ENCODE data around the gene PPP1CC. TPM values are rescaled to one million over a fixed set of nuclear protein-coding genes. Genes with fewer than 3 reads are reported as not detected.
"Not testable (repeated sequence)": the region's sequence is repeated elsewhere in the genome, so short reads cannot be mapped to it uniquely, and the experiment has no call there.

PPP1CC gene
- 118 and 155 TPM in 2 replicates for total RNA-seq (2014; rRNA removed; shearing (Covaris generic); ENCODE audit: low replicate concordance)

DNA sequence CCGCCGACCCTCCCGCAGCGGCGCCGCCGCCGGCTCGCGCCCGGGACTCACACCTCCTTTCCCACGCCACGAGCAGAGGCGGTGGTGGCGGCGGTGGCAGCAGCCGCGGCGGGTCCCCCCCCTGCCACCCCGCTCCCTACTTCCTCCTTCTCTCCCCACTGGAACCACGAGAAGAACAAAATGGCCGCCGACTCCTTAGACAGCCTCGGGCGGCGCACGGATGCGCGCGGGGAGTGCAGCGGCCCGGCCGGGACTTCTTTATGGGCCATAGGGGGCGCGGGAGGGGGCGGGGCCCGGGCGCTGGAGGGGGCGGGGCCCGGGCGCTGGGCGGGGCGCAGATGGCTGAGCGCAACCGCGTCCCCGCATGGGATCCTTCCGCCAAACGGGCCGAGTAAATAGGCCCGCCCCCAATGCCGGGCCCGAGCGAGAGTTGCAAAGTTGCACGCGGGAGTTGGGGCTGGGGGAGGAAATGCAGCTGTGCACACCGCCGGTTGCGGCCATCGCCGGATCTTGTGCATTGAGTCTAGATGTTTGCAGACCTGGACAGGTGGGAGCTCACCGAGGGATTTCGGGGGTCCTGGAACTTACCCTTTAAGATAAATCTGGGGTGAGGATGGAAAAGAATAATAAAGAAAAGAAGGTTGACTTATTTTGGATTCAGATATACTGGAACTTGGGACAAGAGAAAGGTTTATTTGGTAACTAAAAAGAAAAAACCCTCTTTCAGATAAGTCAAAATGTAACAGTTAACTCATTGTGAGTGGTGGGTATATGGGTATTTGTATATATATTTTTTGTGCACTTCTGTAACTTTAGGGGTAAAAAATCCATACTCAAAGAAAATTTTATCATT is at the start of gene PPP1CC:
PPP1CC (minus strand) TSS at position 174 of the 853 bp plus-strand sequence. CDS start 184 bp downstream, outside the sequence.
- Histone ChIP-seq H3K36me3 (peaks cover 29% of the 10 kb centered on the region), H3K4me3 (peak within 1 kb of the TSS; percentile 97), H3K9me3 (no peaks in the 10 kb centered on the region), H3K27me3 (no peaks in the 10 kb centered on the region)
- peak; percentile 91 for DNase-seq

DNA sequence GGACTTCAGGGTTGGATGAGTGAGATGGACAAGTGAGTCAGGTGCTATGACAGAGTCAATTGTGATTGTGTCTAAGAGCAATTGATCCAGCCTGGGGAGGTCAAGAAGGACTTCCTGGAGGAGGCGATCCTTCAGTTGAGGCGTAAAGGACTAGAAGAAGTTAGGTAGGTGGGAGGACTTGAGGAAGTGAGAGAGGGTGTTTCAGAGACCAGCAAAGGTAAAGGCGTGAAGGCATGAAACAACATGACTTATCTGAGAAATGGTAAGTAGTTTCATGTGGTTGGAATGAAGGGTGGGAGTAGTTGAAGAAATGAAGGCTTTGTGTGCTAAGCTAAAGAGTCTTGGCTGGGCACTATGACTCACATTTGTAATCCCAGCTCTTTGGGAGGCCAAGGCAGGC is 48.9 kb upstream of the PPP1CC start:
- Histone ChIP-seq H3K27me3 (no peaks in the 10 kb centered on the region), H3K9me3 (no peaks in the 10 kb centered on the region), H3K36me3 (no peaks in the 10 kb centered on the region), H3K4me3 (no peak overlapping the region)
- peak; percentile 45 for DNase-seq

DNA sequence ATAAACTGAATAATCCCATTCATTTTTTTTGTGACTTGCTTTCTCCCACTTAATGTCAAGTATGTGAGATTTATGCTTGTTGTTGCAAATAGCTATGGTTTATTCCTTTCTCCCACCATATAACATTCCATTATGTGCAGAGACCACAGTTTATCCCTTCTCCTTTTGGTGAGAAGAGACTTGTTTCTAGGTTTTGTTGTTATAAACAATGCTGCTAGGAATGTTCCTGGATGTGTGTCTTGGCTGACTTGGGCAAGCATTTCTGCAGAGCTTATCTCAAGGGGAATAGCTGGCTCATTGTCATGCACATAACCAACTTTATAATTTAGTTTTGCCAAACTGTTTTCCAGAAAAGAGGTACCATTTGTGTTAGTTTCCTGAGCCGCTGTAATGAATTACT is 47.6 kb upstream of the PPP1CC start:
- Histone ChIP-seq H3K4me3 (no peak overlapping the region), H3K9me3 (no peaks in the 10 kb centered on the region), H3K36me3 (no peaks in the 10 kb centered on the region), H3K27me3 (no peaks in the 10 kb centered on the region)
- no peak for DNase-seq

DNA sequence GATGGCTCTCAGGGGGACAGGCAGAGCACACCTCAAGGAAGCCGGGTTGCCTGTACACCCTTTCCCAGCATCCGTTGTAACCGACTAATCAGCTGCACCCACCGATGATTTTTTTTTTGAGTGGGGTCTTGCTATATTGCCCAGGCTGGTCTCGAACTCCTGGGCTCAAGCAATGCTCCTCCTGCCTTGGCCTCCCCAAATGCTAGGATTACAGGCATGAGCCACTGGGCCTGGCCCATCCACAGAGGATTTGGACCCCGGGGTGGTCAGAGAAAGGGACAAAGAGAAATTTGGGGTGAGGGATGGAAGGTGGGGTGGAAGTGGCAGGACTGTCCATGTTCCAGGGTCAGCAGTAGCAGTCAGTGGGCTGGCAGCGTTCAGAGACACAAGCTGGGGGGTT is 43.3 kb upstream of the PPP1CC start:
- Histone ChIP-seq H3K27me3 (no peaks in the 10 kb centered on the region), H3K4me3 (no peak overlapping the region), H3K9me3 (no peaks in the 10 kb centered on the region), H3K36me3 (no peaks in the 10 kb centered on the region)
- no peak for DNase-seq

DNA sequence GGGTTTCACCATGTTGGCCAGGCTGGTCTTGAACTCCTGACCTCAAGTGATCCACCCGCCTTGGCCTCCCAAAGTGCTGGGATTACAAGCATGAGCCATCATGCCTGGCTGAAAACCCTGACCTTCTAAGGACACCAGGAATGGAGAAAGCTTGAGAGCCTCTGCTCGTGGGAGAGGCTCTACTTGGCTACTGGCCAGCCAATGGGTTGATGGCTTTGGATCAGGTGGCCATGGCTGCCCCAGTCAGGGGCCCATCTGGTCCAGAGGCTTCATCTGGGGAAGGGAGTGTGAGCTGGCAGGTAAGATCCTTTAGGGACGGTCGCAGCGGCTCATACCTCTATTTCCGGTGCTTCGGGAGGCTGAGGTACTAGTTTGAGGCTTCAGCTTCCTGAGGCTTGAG is 42.5 kb upstream of the PPP1CC start:
- Histone ChIP-seq H3K4me3 (no peak overlapping the region), H3K9me3 (no peaks in the 10 kb centered on the region), H3K36me3 (no peaks in the 10 kb centered on the region), H3K27me3 (no peaks in the 10 kb centered on the region)
- DNase-seq = no peak

DNA sequence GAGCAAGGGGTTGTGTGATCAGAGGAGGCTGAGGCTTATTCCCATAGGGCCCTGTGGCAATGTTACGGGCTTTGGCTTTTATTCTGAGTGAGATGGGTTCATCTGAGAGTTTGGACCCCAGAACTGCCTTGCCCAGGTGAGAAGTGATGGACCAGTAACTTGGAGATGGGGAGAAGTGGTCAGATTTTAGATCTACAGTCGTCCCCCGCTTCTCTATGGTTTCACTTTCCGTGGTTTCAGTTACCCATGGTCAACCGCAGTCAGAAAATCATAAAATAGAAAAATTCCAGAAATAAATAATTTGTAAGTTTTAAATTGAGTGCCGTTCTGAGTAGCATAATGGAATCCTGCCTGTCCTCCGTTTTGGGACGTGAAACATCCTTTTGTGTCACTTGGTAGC is 40.2 kb upstream of the PPP1CC start:
- H3K4me3 ChIP-seq = no peak overlapping the region
- H3K27me3 ChIP-seq = no peaks in the 10 kb centered on the region
- H3K36me3 ChIP-seq = no peaks in the 10 kb centered on the region
- no peaks in the 10 kb centered on the region for H3K9me3 ChIP-seq
- no peak for DNase-seq

DNA sequence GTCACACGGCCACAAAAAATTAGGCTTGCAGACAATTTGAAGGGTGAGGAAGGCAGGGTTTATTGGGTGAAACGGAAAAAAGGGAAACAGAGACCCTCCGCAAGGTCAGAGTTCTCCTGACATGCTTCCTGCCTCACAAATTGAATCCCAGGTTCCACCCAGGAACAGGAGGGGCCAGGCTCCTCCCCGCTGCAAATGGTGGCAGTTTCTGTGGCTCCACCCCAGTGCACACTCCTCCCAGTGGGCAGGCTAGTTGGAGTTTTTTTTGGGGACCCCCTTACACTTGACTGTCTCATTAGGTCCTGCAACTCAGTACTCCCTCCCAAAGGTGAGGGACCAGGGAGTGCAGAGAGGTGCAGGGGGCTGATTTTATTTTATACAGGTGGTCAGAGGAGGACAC is 39.4 kb upstream of the PPP1CC start:
- Histone ChIP-seq H3K9me3 (no peaks in the 10 kb centered on the region), H3K4me3 (no peak overlapping the region), H3K36me3 (no peaks in the 10 kb centered on the region), H3K27me3 (no peaks in the 10 kb centered on the region)
- no peak for DNase-seq

DNA sequence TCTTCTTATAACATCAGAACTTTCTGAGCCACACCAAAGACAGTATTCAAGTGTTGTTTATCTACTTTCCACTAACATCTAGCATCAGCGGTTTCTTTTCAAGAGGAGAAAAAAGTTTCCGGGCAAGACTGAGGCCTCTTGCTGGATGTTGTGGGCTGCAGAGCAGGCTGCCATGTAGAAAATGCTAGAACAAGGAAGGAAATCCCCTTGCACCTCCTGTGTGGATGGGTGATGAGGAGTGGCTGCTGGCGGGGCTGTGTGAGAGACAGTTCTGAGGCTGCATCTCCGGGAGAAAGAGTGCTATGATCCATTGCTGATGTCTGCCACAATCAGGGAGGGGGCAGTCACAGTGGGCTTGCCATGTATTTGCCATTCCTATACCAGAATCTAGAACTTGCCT is 37.8 kb upstream of the PPP1CC start:
- Histone ChIP-seq H3K27me3 (no peaks in the 10 kb centered on the region), H3K9me3 (no peaks in the 10 kb centered on the region), H3K4me3 (no peak overlapping the region), H3K36me3 (no peaks in the 10 kb centered on the region)
- no peak for DNase-seq

DNA sequence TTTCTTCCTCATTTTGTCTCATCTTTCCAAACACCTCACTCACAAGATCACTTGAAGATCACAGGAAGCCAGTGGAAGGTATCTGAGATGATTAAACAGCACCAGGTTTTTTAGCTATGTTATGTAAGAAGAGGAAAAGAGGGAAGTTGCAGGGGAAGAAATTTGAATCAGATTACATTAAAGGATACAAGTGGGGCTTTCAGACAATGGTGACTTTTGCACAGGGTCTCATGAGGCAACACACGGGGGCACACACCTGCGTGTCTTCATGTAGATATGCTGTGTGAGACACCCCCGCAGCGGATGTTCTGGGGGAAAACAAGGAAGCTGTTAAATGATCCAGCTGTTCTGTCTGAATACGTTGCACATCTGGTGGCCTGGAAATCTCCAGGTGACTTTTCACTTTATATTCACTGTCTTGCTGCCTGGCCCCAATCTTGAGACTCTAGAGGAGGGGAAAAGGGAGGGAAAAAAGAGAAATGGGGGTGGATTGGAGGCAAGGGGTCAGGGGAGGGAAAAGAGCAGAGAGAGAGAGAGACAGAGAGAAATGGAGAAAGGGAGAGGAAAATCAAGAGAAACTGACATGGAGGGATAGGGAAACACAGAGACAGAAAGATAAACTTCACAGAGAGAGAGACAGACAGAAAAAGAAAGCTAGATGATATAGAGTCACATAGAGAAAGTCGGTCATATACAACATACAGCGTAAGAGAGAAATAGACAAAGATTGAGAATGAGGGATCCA is 36.3 kb upstream of the PPP1CC start:
- Histone ChIP-seq H3K27me3 (no peaks in the 10 kb centered on the region), H3K9me3 (no peaks in the 10 kb centered on the region), H3K4me3 (no peak overlapping the region), H3K36me3 (no peaks in the 10 kb centered on the region)
- no peak for DNase-seq

DNA sequence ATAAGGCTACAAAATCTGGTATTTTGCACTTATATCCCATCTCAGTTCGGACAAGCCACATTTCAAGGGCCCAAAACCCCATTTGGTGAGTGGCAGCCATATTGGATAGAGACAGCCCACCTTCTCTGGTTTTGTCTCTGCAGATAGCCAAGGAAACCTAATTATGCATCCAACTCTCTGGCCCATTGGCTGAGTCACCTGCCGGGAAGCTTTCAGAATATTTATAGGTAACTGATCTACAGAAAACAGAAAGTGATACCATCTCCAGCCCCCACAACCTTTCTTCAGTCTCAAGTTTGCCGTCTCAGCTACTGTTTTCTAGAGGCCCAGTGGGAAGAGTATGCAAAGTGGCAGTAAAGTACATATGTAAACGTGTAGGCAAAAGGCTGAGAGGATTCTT is 33.7 kb upstream of the PPP1CC start:
- no peak for DNase-seq
- no peaks in the 10 kb centered on the region for H3K9me3 ChIP-seq
- no peak overlapping the region for H3K4me3 ChIP-seq
- H3K27me3 ChIP-seq = no peaks in the 10 kb centered on the region
- no peaks in the 10 kb centered on the region for H3K36me3 ChIP-seq

DNA sequence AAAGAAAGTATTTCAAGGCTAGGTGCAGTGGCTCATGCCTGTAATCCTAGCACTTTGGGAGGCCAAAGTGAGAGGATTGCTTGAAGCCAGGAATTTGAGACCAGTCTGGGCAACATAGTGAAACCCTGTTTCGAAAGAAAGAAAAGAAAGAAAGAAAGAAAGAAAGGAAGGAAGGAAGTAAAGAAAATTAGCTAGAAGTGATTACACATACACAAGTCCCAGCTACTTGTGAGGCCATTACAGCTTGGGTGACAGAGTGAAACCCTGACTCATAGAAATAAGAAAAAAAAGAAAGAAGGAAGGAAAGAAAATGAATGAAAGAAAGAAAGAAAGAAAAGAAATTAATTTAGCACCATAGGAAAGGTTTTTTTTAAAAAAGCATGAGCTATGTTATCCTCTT is 33.3 kb upstream of the PPP1CC start:
- H3K9me3 ChIP-seq = no peaks in the 10 kb centered on the region
- no peaks in the 10 kb centered on the region for H3K36me3 ChIP-seq
- no peaks in the 10 kb centered on the region for H3K27me3 ChIP-seq
- H3K4me3 ChIP-seq = no peak overlapping the region
- no peak for DNase-seq

DNA sequence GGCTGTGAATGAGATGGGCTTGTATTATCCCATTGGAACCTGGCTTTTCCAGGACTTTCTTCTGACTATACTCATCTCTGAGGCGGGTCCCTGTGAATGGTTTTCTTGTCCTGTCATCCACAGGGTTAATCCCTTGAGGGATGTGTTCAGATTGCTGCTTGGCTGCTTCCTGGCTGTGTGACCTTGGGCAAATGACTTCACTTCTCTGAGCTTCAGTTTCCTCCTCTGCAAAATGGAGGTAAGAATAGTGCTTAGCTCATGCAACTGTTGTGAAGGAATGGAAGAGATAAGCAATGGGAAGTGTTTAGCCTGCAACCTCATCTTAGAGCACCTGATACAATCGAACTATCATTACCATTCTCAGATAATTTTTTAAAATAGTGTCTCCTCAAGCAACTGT is 32.1 kb upstream of the PPP1CC start:
- H3K36me3 ChIP-seq = no peaks in the 10 kb centered on the region
- no peaks in the 10 kb centered on the region for H3K27me3 ChIP-seq
- no peak for DNase-seq
- H3K4me3 ChIP-seq = no peak overlapping the region
- H3K9me3 ChIP-seq = no peaks in the 10 kb centered on the region

DNA sequence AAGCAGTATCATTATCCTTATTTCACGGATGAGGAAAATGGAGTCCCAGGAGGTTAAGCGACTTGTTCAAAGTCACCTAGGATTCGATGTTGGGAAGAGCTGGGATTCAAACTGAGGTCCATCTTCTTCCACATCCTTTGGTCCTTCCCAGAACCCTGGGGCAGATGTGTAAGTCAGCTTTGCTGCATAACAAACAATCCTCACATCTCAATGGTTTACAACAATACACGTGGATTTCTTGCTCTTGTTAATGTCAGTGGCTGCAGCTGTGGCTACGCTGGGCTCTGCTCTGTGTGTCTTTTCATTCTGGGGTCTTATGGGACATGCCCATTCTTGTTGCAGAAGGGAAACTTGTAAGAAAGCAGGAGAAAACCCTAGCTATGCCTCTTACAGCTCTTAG is 26.3 kb upstream of the PPP1CC start:
- no peaks in the 10 kb centered on the region for H3K27me3 ChIP-seq
- H3K9me3 ChIP-seq = no peaks in the 10 kb centered on the region
- no peak for DNase-seq
- H3K36me3 ChIP-seq = no peaks in the 10 kb centered on the region
- no peak overlapping the region for H3K4me3 ChIP-seq

DNA sequence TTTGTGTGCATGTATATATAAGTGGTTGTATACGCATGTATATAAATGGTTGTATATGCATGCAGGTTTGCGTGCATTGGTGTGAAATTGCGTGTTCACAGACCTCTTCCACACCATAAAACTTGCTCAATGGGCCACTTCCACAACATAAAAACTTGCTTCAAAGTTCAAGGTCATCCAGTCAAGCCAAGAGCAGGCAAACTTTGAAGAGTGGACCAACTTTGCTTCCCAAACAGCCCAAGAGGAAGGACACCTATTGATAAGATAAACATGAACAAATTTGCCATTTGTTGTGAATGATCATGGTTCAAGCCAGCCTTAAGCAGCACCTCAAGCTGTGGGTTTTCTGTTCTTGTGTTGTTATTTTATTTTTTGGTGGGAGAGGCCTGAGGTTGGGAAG is 25.2 kb upstream of the PPP1CC start:
- Histone ChIP-seq H3K4me3 (no peak overlapping the region), H3K36me3 (no peaks in the 10 kb centered on the region), H3K9me3 (no peaks in the 10 kb centered on the region), H3K27me3 (no peaks in the 10 kb centered on the region)
- DNase-seq = no peak

DNA sequence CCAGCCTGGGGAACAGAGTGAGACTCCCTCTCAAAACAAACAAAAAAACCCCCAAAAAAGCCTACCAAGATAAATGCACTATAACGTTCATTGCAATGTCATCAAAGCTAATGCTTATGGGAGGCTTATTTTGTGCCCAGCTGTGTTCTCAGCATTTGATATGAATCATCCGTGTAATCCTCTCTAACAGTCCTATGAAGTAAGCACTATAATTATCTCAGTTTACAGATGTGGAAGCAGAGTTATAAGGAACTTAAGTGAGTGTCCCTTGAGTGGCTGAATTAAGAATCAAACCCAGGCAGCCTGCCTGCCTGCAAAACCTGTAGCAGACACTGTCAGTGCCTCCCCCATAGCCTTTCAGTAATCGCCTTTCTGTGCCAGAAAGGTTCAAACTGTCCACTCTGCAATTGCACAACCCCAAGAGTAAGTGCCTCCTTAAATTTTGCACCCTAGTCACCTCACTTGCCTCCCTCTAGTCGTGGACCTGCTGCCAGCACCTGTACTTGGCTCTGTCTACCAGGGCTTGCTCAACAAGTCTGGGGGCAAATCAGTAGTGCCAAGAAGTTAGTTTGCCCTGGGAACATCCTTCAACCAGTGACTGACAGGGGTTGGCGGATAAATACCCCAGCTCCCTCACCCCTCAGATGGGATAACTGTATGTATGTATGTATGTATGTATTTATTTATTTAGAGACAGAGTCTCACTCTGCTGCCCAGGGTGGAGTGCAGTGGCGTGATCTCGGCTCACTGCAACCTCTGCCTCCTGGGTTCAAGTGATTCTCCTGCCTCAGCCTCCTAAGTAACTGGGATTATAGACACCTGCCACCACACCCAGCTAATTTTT is 23.8 kb upstream of the PPP1CC start:
- Histone ChIP-seq H3K27me3 (no peaks in the 10 kb centered on the region), H3K4me3 (no peak overlapping the region), H3K9me3 (no peaks in the 10 kb centered on the region), H3K36me3 (no peaks in the 10 kb centered on the region)
- DNase-seq = peak; percentile 12

DNA sequence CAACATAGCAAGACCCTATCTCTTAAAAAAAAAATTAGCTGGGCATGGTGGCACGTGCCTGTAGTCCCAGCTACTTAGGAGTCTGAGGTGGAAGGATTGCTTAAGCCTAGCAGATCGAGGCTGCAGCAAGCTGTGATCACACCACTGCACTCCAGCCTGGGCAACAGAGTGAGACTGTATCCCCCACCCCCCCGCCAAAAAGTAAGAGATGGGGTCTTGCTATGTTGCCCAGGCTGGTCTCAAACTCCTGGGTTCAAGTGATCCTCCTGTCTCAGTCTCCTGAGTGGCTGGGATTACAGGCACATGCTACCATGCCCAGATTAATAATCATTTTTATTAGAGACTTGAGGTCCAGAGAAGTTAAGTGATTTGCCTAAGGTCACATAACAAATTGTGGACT is 22.9 kb upstream of the PPP1CC start:
- H3K36me3 ChIP-seq, H3K27me3 ChIP-seq, H3K9me3 ChIP-seq, H3K4me3 ChIP-seq, DNase-seq: not testable (repeated sequence)

DNA sequence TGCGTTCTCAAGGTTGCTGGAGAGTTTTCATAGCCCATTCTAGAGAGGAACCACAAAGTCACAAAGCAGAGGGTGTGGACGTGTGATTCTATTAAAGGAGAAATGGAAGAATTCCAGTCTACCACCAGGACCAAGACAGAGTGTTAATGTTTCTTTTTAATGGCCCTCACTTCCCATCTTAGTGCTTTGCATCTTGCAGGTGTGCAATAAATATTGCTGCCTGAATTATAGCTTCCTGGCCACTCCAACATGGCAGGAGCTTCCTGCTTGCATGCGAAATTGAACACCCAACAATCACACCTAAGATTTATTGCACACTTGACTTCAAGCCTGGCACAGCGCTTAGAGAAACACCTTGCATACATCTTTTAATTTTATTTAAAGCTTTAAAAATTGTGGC is 22.4 kb upstream of the PPP1CC start:
- no peaks in the 10 kb centered on the region for H3K9me3 ChIP-seq
- DNase-seq = no peak
- no peaks in the 10 kb centered on the region for H3K27me3 ChIP-seq
- no peak overlapping the region for H3K4me3 ChIP-seq
- H3K36me3 ChIP-seq = no peaks in the 10 kb centered on the region

Measured in MG63 (cell line).